Measurements from ENCODE around the gene KMO. TPM values are rescaled to one million over a fixed set of nuclear protein-coding genes. Genes with fewer than 3 reads are reported as not detected.

The KMO gene
- total and polyA plus RNA-seq, 7 donors, result 0.27 to 5.4 (median 1.8) TPM

- no peaks in the 10 kb centered on the region for H3K36me3 ChIP-seq
- H3K27ac ChIP-seq, result no peak overlapping the region
- intact Hi-C loops (cut with DNase I), result no loop called here
- H3K4me1 ChIP-seq, result no peaks in the 10 kb centered on the region
- H3K9me3 ChIP-seq, result peaks cover 0 to 3% (median 0%) of the 10 kb centered on the region in 4 donors
- H3K4me3 ChIP-seq, result no peak overlapping the region
- DNase-seq, result no peak
- no peaks in the 10 kb centered on the region for H3K27me3 ChIP-seq
- TF ChIP-seq POLR2AphosphoS5 (IDR thresholded peaks at IDR 0.05), result no peak
Observed at GRCh38 chr1:241574154-241574553, 42.0 kb downstream of the KMO start.

DNA sequence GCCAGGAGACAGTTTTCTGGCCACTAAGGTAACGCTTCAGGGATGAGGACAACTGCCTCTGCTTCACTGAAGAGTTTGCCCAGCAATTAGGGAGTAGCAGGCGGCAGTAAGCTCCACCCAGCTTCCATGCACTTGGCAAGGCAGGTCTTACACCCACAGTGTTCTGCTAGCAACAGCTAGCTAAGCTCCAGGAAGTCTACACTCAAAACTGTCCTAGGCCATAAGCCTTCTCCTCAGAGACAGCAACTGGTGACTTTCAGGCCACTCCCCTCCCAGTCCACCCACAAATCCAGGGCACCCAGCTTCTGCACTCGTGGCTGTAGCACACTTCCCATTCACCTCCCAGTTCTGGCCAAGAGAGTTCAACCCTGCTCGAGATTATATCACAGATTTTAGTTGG, 47.3 kb downstream of the KMO start:
- TF ChIP-seq, protein P1, sequence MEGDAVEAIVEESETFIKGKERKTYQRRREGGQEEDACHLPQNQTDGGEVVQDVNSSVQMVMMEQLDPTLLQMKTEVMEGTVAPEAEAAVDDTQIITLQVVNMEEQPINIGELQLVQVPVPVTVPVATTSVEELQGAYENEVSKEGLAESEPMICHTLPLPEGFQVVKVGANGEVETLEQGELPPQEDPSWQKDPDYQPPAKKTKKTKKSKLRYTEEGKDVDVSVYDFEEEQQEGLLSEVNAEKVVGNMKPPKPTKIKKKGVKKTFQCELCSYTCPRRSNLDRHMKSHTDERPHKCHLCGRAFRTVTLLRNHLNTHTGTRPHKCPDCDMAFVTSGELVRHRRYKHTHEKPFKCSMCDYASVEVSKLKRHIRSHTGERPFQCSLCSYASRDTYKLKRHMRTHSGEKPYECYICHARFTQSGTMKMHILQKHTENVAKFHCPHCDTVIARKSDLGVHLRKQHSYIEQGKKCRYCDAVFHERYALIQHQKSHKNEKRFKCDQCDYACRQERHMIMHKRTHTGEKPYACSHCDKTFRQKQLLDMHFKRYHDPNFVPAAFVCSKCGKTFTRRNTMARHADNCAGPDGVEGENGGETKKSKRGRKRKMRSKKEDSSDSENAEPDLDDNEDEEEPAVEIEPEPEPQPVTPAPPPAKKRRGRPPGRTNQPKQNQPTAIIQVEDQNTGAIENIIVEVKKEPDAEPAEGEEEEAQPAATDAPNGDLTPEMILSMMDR (IDR thresholded peaks at IDR 0.05), result no peak
- TF ChIP-seq POLR2AphosphoS5 (IDR thresholded peaks at IDR 0.05) (no peak), EP300 (IDR thresholded peaks at IDR 0.05) (no peak), POLR2A (IDR thresholded peaks at IDR 0.05) (no peak)
- intact Hi-C loops (cut with DNase I), result no loop called here
- no peaks in the 10 kb centered on the region for H3K36me3 ChIP-seq
- WGBS, 2 donors, result 62 to 74% methylated on average over 4 of the region's 4 CpGs
- no peaks in the 10 kb centered on the region for H3K4me1 ChIP-seq
- H3K27me3 ChIP-seq, result no peaks in the 10 kb centered on the region
- H3K9me3 ChIP-seq, result peaks cover 0 to 3% (median 0%) of the 10 kb centered on the region in 4 donors
- H3K27ac ChIP-seq, result no peak overlapping the region
- H3K4me3 ChIP-seq, result no peak overlapping the region
- no peak for DNase-seq

GRCh38 chr1:241582921-241583321, 50.7 kb downstream of the KMO start:
- Histone ChIP-seq H3K27ac (no peak overlapping the region), H3K4me3 (no peak overlapping the region), H3K9me3 (no peaks in the 10 kb centered on the region), H3K27me3 (no peaks in the 10 kb centered on the region), H3K36me3 (no peaks in the 10 kb centered on the region), H3K4me1 (no peaks in the 10 kb centered on the region)
- TF ChIP-seq, protein P1 (IDR thresholded peaks at IDR 0.05), result no peak
- TF ChIP-seq POLR2A (IDR thresholded peaks at IDR 0.05) (no peak), POLR2AphosphoS5 (IDR thresholded peaks at IDR 0.05) (no peak), EP300 (IDR thresholded peaks at IDR 0.05) (no peak)
- WGBS, 2 donors, result 97 to 100% methylated on average over 1 of the region's 1 CpG
- no peak for DNase-seq
- intact Hi-C loops (cut with DNase I), result no loop called here

- no peaks in the 10 kb centered on the region for H3K36me3 ChIP-seq
- 92 to 93% methylated on average over 14 of the region's 14 CpGs for WGBS, 2 donors
- H3K27ac ChIP-seq, result no peak overlapping the region
- intact Hi-C loops (cut with DNase I), result no loop called here
- no peak overlapping the region for H3K4me3 ChIP-seq
- no peaks in the 10 kb centered on the region for H3K4me1 ChIP-seq
- no peak for TF ChIP-seq POLR2A (IDR thresholded peaks at IDR 0.05)
- TF ChIP-seq EP300 (IDR thresholded peaks at IDR 0.05), result no peak
- TF ChIP-seq, protein P1 (IDR thresholded peaks at IDR 0.05), result no peak
- no peaks in the 10 kb centered on the region for H3K27me3 ChIP-seq
- no peak for DNase-seq
- no peaks in the 10 kb centered on the region for H3K9me3 ChIP-seq
Observed at GRCh38 chr1:241586905-241587512, 54.8 kb downstream of the KMO start.

DNA sequence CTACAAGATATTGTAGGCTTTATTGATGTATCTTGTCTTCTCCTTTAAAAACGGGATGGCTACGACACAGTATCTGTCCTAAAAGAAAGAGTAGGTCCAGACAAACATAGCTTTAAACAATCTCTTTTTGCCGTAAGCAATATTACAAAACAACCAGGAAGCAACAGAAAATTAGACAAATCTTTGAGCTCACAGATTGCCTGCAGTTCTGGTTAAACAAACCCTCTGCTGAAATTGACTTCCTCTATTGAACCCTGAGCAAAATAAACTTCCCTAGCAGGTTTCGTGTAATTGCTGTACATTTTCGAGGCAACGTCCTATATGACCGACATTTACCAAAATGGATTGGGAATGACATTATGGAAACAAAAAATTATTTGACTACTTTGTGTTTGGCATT, 57.3 kb downstream of the KMO start:
- Histone ChIP-seq H3K9me3 (no peaks in the 10 kb centered on the region), H3K36me3 (no peaks in the 10 kb centered on the region), H3K4me3 (no peak overlapping the region), H3K27me3 (no peaks in the 10 kb centered on the region), H3K27ac (no peak overlapping the region), H3K4me1 (no peaks in the 10 kb centered on the region)
- TF ChIP-seq POLR2AphosphoS5 (IDR thresholded peaks at IDR 0.05), result no peak
- TF ChIP-seq POLR2A (IDR thresholded peaks at IDR 0.05), result no peak
- TF ChIP-seq, protein P1 (IDR thresholded peaks at IDR 0.05), result no peak
- no peak for TF ChIP-seq EP300 (IDR thresholded peaks at IDR 0.05)
- DNase-seq, result no peak
- intact Hi-C loops (cut with DNase I), result no loop called here
- 74 to 86% methylated on average over 7 of the region's 7 CpGs for WGBS, 2 donors
